ENCODE data around the gene BMPR1A.

The BMPR1A gene

DNA sequence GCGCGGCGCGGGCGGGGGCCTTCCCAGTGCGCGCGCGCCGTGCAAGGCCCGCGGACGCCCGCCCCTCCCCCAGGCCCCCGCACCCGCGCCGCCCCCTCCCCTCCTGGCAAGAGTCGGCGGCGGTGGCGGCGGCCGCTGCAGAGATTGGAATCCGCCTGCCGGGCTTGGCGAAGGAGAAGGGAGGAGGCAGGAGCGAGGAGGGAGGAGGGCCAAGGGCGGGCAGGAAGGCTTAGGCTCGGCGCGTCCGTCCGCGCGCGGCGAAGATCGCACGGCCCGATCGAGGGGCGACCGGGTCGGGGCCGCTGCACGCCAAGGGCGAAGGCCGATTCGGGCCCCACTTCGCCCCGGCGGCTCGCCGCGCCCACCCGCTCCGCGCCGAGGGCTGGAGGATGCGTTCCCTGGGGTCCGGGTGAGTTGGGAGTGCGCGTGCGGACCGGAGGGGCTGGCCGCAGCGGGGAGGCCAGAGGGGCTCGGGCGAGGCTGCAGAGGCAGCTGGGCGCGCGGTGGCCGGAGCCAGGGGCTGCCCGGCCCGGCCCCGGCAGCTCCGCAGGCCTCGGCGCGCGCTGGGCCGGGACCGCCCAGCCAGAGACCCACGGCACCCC, at the start of gene BMPR1A:
TSS of gene BMPR1A (plus strand) at position 109 of the 602 bp plus-strand sequence. CDS start 119,400 bp downstream, outside the sequence.
- no peak for DNase-seq

DNA sequence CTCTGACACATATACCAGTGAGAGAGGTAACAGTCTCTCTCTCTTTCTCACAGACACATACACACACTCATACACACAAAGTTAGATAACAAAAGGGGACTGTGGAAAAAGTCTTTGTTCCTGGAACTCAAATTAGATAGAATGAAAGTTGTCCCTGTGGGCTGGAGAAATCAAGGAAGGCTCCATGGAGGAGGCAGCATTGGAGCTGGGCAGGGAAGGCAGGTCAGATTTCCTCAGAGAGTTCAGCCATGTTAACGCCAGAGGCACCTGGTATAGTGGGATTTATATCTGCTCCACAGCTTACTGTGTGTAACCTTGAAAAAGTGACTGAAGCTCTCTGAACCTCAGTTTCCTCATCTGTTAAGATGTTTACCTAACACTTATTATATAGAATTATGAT, 49.4 kb upstream of the BMPR1A start:
- no peak for DNase-seq

DNA sequence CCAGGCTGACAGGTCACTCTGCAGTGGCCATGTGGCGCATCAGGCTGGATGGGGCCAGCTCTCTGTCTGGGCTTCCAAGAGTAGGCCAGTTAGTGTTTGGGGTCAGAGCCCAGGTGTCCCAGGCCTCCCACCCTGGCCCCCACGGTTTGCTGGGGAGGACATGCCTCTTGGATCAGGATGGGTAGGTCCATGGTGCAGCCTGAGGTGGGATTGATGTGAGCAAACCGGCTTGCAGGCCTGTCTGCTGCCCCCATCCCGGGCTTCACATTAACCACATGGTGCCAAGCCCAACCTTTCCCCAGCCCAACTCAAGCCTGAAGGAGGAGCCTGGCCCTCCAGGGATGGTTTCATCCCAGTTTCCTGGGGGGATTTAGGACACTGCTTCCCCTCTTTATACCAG, 48.9 kb upstream of the BMPR1A start:
- DNase-seq, result no peak

DNA sequence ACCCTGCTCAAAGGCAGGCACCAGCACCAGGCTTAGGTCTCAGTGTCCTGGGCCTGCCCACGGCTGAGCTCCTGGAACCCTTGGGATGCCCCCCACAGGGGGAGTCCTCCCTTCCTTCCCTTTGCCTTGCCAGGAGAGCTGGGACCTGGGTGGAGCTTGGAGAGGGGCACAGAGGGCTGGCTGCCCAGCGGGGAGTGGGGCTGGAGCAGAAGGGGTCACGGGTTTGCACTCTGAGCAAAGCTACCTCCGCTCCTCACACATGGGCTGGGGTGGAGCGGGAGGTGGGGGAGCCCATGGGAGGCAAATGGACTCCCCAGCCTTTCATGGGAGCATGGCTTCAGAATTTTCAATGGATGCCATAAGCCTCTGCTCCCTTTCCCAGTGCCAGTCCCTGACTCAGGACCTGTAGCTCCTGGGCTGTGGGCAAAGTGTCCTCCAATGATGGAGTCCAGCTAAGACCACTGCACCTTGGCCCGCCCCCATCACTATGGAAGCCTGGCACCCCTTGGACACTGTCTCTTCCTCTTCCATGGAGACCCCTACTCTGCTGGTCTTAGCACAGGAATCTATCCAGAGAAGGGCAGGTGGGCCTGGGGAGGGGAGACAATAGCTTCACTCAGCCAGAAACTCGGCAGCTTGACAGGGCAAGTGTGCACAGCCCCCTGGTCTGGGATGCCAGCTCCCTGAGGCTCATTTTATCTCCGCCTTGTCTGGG, 48.2 kb upstream of the BMPR1A start:
- DNase-seq, result no peak

DNA sequence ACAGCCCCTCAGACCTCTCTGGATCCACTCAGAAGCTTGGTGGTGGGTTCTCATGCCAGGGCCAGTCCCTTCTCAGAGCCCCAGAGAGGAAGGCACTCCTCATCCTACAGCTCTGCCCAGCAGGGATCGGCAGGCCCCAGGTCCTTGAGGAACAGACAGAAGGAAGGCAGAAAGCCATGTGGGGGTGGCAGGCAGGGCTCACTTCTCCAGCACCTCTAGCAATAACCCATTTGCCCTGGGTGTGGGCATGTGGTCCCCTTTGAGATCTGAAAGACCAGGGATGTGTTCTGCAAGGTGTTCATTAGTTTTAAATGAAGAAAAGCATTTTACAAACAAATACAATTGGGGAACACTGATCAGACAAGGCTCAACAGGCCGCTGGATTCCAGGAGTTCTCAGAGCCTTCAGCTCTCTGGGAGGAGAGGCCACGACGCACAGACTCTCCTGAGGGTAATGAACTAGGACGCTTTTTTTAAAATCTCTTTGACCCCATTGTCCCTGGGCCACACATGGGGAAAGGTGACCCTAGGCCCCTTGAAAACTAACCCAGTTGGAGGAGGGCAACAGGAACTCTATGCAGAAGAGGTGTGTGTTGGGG, 47.5 kb upstream of the BMPR1A start:
- DNase-seq, result no peak

DNA sequence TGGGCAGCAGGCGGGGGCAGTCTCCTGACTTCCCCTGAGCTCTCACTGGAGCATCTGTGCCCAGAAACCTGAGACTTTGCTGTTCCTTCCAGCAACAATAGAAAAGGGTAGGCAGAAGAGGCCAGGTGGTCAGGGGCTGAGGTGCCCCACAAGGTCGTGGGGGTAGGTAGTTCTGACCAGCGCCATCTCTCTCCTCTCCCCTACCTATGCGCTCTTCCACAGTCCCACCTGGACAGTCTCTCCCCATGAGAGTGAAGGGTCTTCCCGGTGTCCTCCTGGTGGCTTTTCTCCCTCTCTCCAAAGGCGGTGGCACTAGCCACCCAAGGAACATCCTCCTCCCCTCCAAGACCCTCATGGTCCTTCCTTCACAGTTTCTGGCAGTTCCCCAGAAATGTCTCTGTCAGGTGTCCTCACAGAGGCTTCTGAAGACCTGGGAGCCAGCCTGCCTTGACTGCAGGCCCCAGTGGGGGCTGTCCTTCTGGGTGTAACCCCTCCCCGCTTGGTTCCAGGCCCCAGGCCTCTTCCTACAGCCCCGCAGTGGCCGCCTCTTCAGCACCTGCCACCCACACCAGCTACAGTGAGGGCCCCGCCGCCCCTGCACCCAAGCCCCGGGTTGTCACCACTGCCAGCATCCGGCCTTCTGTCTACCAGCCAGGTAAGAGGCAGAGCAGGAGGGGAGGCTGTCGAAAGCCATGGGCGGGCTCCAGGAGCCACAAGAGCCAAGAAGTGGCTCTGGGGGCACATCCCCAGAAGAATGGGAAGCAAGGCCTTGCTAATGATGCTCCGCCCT, 46.8 kb upstream of the BMPR1A start:
- DNase-seq, result no peak

DNA sequence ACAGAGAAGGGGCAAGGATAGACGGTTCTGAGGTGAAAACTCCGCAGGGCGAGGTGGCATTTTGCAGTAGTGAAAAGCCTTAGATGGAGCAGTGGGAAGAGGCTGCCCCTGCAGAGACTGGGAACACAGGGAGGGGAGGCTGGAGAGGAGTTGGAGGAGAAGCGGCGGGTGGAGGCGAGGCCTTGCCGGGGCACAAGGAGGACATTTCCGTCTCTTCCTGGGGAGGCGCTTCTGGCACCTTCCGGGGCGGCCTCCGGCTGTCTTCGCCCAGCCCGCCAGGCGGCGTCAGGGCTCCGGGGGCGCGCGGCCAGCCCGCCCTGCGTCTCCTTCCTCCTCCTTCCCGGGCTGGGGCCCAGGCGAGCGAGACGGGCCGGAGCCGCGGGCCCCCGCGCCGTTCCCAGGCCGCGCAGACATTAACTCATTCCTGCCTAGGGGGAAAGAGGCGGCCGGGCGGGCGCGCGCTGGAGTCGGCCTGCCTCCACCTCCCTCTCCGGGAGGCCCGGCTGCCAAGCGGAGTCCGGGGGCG, 45.4 kb upstream of the BMPR1A start:
- DNase-seq, result peak; percentile 78 to 84

DNA sequence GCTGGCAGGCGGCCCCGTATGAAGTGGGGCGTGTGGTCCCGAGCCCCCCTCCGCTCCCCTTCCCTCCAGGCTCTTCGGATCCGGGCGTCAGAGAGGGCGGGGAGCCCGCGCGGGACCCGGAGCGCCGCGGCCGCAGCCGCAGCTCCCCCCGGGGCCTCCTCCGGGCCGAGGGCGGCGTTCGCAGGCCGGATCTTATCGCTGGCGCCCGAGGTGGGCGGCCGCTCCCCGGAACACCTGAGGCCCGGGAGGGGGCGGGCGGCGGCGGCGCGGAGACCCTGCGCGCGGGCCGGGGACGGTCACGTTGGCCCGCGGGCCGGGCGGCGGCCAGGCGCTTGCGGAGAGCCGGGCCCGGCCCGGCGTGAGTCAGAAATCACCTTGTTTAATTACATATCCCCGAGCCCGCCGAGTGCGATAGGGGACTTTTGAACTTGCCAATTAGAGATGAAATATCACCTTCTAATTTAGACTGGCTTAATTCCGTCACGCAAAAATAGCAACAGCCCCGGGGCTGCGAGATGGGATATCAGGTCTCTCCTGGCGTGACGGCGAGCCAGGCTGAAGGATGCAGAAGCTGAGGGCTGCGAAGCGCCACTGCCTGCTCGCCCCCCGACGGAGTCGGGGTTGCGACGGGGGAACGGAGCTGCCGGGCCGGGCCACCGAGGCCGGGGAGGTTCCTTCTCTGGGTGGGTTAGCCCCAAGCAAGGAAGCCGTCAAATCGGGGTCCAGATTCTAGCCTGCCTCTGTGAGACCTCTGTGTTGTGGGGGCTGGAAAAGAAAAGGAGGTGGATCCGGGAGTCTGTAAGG, 44.7 kb upstream of the BMPR1A start:
- peak; percentile 51 to 62 for DNase-seq

DNA sequence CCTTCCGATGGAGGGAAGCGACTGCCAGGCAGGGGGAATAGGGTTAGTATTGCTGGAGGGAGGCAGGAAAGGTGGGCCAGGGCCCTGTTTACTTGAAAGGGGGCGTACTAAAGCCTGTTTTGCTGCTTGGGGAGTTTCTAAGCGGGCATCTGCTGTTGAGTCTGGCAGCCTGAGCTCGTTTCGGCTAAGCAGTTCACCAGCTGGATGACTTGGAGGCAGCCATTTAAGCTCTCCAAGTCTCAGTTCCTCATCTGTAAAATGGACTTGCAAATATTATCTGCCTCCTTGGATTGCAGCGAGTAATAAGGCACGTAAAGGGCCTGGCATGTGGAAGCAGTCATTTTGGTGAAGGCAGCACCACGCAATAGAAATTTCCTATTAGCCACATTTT, 44.1 kb upstream of the BMPR1A start:
- DNase-seq, result no peak

DNA sequence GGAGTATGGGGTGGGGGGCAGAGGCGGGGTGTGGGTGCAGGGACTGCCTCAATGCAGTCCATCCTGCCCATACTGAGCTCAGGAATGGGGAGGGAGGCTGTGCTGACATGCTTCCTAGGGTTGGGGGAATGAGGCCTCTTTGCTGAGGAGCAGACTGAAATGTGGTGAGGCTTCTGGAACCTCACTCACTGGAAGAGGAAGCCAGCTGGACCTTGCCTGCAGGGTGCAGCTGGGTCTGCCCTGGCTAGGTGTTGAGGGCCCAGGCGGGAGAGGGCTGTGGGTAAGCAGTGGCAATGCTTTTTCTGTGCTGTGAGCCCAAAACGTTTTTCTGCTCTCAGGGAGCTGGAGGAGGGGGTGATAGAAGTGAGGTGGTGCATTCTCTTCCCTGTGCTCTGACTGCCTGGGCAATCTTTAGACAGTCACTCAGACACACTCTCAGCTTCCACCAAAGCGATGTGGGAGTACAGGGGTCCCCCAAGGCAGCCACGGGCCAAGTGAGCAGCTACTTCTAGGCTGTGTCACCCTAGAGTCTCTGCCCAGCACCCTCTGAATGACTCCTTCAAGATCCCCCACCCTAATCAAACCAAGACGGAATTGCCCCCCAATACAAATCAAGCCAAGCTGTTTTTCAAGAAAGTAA, 41.1 kb upstream of the BMPR1A start:
- no peak for DNase-seq

DNA sequence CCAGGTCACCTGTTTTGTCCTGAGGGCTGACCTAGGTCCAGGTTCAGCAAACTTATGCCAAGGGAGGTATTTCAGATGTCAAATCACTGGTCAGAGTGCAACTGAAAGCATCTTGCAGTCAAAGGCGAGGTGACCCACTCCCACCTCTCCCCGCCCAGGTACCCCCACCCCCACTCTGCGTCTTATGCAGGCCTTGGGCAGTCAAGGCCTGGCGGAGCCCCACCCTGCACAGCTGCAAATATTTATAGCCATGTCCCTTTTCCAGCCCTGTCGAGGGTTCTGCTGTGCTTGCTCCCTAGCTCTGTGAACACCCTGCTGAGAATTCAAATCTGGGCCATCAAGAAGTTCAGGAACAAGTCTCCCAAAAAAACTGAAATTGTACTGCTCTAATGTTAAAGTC, 40.6 kb upstream of the BMPR1A start:
- DNase-seq, result no peak

DNA sequence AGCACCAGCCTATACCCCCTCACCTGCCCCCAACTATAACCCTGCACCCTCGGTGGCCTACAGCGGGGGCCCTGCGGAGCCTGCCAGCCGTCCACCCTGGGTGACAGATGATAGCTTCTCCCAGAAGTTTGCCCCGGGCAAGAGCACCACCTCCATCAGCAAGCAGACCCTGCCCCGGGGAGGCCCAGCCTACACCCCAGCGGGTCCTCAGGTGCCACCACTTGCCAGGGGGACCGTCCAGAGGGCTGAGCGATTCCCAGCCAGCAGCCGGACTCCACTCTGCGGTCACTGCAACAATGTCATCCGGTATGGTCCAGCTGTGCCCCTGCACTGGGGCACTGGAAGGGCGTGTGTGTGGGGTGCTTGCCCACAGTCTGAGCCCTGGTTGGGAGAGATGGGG, 40.0 kb upstream of the BMPR1A start:
- DNase-seq, result no peak

DNA sequence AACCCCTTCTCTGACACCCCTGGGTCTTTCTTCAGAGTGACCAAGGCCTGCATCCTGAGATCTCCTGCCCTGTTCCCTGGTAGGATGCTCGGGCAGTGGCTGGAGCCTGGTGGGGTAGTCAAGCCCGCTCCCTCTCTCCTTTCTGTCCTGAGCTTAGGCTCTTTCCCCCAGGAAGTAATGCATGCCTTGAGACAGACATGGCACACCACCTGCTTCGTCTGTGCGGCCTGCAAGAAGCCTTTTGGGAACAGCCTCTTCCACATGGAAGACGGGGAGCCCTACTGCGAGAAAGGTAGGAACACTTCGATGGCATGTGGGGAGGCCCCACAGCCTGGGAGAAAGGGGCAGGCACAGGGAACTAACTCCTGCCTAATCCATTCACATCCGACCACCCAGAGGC, 37.9 kb upstream of the BMPR1A start:
- no peak for DNase-seq

DNA sequence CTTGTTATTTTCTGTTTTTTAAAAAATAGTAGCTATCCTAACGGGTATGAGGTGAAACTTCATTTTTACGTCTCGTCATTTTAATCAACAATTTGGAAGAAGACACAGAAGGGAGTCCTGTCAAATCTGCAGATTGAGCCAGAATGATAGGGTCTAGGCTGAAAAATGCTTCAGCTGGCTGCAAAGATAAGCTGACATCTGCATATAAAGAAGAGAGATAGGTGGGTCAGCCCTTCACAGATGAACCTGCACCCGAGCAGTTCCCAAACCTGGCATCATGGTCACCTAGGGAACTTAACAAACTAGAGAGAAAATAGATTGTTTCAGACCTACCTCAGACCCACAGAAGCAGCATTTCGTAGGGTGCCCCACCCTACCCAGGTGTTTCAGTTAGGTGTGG, 35.2 kb upstream of the BMPR1A start:
- no peak for DNase-seq

DNA sequence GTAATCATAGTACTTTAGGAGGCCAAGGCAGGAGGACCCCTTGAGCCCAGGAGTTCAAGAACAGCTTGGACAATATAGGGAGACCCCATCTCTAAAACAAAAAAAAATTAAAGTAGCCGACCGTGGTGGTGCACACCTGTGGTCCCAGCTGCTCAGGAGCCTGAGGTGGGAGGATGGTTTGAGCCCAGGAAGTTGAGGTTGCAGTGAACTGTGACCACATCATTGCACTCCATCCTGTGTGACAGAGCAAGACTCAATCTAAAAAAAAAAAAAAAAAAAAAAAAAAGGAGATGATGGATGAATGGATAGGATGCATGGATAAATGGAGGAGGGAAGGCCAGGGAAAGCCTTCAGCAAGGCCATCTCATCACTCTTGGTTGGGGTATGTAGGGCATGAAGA, 33.4 kb upstream of the BMPR1A start:
- DNase-seq, result no peak

DNA sequence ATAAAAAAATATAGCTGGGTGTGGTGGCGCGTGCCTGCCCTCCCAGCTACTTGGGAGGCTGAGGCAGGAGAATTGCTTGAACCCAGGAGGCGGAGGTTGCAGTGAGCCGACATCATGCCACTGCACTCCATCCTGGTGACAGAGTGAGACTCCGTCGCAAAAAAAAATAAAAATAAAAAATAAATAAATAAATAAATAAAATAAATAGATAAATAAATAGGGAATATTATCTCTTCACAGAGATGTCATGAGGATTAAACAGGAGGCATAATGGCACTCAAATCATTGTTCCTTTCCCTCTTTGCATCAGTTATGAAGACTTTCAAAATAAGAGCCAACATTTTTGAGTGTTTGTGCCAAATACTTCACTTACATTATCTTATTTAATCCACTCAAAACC, 32.0 kb upstream of the BMPR1A start:
- no peak for DNase-seq

DNA sequence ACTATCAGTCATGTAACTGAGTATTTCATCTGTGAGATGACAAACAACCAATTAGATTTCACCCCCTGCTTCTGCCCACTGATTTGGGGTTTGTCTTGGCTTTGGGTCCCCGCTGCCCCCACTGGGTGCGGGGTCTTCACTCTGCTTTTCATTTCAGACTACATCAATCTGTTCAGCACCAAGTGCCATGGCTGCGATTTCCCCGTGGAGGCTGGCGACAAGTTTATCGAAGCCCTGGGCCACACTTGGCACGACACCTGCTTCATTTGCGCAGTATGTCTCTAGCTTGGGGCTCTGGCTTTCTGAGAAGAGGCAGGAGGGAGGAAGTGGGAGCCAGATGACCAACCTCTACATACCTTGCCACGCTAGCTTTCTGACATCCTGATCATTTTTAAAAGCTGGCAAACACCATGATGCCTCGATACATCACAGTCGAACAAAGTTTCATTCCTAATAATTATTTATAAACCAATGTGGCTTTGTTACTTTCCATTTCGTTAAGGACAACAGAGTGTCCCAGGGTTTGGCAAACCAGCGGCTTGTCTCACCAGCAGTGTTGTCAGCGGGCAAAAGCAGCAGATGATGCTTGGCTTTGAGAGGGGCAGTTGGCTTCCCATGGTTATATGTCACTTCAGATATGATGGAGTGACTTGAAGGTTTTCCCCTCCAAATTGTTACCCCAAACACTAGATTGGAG, 30.3 kb upstream of the BMPR1A start:
- no peak for DNase-seq

DNA sequence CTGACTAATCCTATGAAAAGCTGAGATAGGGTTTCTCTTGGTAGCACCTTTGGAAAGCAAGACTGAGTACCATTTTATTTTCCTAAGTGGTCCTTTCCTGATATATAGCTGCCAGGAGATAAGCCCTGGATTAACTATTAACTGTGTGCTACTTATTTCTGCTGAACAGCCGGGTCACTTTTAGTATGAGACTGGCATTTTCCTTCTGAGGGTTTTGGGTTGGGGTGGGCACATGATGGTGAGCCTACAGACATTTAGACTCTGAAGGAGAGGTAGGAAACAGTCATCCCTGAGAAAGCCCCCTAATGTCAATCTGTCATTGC, 29.8 kb upstream of the BMPR1A start:
- no peak for DNase-seq

DNA sequence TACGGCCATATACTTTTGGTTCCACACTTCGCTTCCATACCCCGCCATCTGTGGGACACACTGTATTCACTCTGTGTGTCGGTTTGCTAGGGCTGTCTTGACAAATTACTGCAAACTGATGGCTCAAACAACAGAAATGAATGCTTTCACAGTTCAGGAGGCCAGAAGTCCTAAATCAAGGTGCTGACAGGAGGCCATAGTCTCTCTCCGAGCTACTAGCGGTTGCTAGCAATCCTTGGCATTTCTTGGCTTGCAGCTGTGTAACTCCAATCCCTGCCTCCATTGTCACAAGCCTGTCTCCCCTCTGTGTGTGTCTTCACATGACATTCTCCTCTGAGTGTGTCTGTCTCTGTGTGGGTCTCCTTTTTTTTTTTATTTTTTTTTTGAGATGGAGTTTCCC, 28.9 kb upstream of the BMPR1A start:
- no peak for DNase-seq

DNA sequence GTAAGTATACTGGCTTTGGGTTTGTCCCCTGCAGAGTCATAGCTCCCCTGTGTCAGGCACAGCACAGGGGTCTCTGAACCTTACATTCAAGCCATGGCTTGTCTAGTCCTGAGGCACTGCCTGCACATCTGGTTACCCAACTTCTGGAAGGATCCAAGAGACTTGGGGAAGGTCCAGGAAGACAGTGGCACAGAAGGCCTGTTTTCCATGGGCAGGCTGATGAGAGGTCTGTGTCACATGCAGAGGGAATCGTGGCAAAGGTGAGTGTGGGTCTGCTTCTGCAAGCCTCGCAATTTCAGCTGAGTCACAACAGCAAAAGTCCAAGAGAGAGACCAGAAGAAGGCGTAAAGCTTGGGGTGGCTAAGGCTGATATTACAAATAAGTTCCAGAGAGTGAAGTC, 28.4 kb upstream of the BMPR1A start:
- no peak for DNase-seq

DNA sequence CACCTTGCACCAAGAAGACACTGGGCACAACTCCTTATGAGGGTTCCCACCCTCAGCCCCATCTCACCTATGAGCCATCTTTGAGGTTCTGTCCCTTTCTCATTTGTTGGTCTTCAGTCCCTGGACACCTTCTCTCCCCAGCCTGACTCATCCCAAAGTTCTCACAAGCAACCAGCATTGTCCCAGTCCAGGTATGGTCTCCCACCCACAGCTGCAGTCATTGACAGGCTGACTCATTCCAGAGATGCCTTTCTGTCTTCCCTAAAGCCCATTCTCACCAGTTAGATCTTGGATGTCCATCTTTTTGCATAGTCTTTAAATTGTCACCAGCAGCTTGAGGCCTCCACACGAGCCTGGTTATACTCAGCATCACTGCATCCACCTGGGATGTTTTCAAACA, 26.7 kb upstream of the BMPR1A start:
- DNase-seq, result no peak

DNA sequence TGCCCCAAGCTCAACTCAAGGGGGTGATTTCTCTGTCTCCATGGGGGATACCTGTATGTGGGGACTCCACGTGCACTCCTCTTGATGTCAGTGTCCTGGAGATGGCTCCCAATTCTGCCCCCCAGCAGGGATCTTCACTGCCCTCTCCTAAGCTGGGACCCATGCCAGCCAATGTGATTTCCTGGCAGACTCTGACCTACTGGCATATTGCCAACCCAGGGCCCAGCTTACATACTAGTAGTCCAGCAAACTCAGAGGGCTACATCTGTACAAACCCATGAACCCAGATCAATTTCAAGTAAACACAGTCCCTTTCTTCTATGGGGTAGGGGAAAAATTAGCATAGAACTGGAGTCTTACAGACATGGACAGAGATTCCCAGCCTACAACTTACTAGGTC, 26.2 kb upstream of the BMPR1A start:
- DNase-seq, result no peak

Data from stimulated activated CD4-positive, alpha-beta T cell treated with anti-CD3 and anti-CD28 coated beads, Interleukin-4, amount 100 ng/mL, for 4 hours (primary cell).